ENCODE results near the gene ANKRD55.

ANKRD55 gene

GRCh38 chr5:56233230-56233629 lies at the start of gene ANKRD55:
TSS of gene ANKRD55 (minus strand) at chr5:56233330. CDS start at chr5:56232913, 417 bp downstream.
- H3K4me3 ChIP-seq (replicated peaks; ENCODE audit: low read depth, low read length), result no peak within 1 kb of the TSS
- no peak for DNase-seq (ENCODE audit: low read depth)
- TF ChIP-seq CTCF (IDR thresholded peaks at IDR 0.05; ENCODE audit: low read length, missing control alignments), result no peak

- no peak for TF ChIP-seq CTCF (IDR thresholded peaks at IDR 0.05; ENCODE audit: low read length, missing control alignments)
- no peak overlapping the region for H3K4me3 ChIP-seq (replicated peaks; ENCODE audit: low read depth, low read length)
- no peak for DNase-seq (ENCODE audit: low read depth)
Observed at GRCh38 chr5:56282216-56282615, 49.1 kb upstream of the ANKRD55 start.

- no peak for TF ChIP-seq CTCF (IDR thresholded peaks at IDR 0.05; ENCODE audit: low read length, missing control alignments)
- DNase-seq (ENCODE audit: low read depth), result no peak
- H3K4me3 ChIP-seq (replicated peaks; ENCODE audit: low read depth, low read length), result no peak overlapping the region
Observed at GRCh38 chr5:56281489-56282165, 48.5 kb upstream of the ANKRD55 start.

DNA sequence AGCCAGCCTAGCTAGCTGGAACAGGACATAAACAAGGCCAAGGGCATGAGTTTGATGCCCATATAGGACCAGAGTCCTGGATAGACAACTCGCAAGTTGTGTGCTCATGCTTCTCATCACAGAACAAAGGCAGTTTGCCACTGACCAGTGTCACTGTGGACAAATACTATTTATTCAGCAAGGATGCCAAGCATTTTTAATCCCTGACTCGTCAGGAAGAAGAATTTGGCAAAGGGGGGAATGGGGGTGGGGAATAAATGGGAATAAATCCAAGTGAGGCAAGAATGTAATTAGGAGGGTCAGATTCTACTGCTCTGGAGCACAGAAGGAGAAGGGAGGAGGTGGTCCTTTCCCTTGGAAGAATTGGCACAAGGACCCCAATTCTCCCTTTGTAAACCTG lies 46.8 kb upstream of the ANKRD55 start:
- DNase-seq (ENCODE audit: low read depth), result peak; percentile 89
- TF ChIP-seq CTCF (IDR thresholded peaks at IDR 0.05; ENCODE audit: low read length, missing control alignments), result no peak
- no peak overlapping the region for H3K4me3 ChIP-seq (replicated peaks; ENCODE audit: low read depth, low read length)

DNA sequence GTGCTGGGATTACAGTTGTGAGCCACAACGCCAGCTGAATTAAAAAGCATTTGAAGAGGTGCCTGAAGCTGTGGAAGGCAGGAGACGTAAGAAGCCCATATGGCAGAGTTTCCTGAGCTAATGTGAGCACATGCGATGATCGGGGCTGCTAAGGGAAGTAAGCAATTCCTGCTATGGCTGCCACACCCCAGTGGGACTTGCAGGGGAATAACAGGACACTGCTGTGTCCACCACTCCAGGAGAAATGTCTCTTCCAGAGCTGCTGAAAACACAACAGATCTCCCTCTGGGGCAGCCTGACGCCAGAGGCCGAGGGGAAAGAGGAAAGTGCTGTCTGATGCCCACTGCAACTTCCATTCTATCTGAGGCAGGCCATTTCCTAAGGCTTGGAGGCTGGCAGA lies 46.2 kb upstream of the ANKRD55 start:
- no peak for DNase-seq (ENCODE audit: low read depth)
- H3K4me3 ChIP-seq (replicated peaks; ENCODE audit: low read depth, low read length), result no peak overlapping the region
- TF ChIP-seq CTCF (IDR thresholded peaks at IDR 0.05; ENCODE audit: low read length, missing control alignments), result no peak

- H3K4me3 ChIP-seq (replicated peaks; ENCODE audit: low read depth, low read length), result no peak overlapping the region
- peak; percentile 39 for DNase-seq (ENCODE audit: low read depth)
- no peak for TF ChIP-seq CTCF (IDR thresholded peaks at IDR 0.05; ENCODE audit: low read length, missing control alignments)
Observed at GRCh38 chr5:56278335-56278753, 45.2 kb upstream of the ANKRD55 start.

DNA sequence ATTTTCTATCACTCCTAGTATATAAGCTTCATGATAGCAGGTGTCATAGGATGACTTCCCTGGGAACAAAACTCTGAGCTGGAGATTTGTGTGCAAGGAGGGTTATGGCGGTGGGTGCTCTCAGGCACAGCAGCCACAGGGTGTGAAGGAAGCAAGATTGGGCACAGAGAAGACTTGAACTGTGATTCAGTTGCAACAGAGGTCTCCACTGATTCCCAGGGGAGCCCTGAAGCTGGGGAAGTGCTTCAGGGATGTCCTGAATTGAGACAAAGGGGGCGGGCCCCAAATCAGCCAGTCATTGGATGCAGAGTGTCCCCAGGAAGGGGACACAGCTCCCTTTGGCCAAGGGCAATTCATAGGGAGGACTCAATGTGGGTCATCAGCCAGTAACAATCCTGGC lies 44.4 kb upstream of the ANKRD55 start:
- no peak overlapping the region for H3K4me3 ChIP-seq (replicated peaks; ENCODE audit: low read depth, low read length)
- no peak for DNase-seq (ENCODE audit: low read depth)
- TF ChIP-seq CTCF (IDR thresholded peaks at IDR 0.05; ENCODE audit: low read length, missing control alignments), result no peak

All from fibroblast of pulmonary artery (primary cell).